Skeletal muscle tissue (tissue), 4 donors: ENCODE data around the gene TLR9. TPM values are rescaled to one million over a fixed set of nuclear protein-coding genes. Genes with fewer than 3 reads are reported as not detected.
A peak's percentile ranks its signal among the peaks of the same experiment; 100 is the strongest.

Experiments used
- H3K27ac ChIP-seq: one replicate; pipeline ENCODE4 v1.7.0; 2013; ENCODE audit warnings: mild to moderate bottlenecking, low read depth, low read length, inconsistent platforms
- H3K27me3 ChIP-seq, 3 donors: one replicate each; pipeline ENCODE4 v1.7.0; 2013; ENCODE audit warnings: low read length in 3 of 3; ENCODE audit not compliant: control insufficient read depth in 3 of 3, insufficient read depth in 3 of 3
- H3K36me3 ChIP-seq, 3 donors: one replicate each; pipeline ENCODE4 v1.7.0; 2013; ENCODE audit warnings: low read length in 3 of 3; ENCODE audit not compliant: control insufficient read depth in 3 of 3, insufficient read depth in 3 of 3
- H3K4me1 ChIP-seq, 3 donors: one replicate each; pipeline ENCODE4 v1.7.0; 2013; ENCODE audit warnings: low read length in 3 of 3, mild to moderate bottlenecking in 3 of 3; ENCODE audit not compliant: control insufficient read depth in 3 of 3, insufficient read depth in 3 of 3
- H3K4me3 ChIP-seq, 3 donors: one replicate each; pipeline ENCODE4 v1.7.0; 2013; ENCODE audit warnings: low read length in 3 of 3
- H3K9ac ChIP-seq, 3 donors: one replicate each; pipeline ENCODE4 v1.7.0; 2013; ENCODE audit warnings: low read length in 3 of 3, mild to moderate bottlenecking in 3 of 3, moderate library complexity in 2 of 3, low read depth in 1 of 3
- H3K9me3 ChIP-seq, 3 donors: one replicate each; pipeline ENCODE4 v1.7.0; 2013; ENCODE audit warnings: low read length in 3 of 3; ENCODE audit not compliant: control insufficient read depth in 3 of 3
- total RNA-seq: library from RNA; depleted of rRNA; stranded (reverse); fragments of >200 nt; gene quantifications from one replicate; pipeline ENCODE4 v1.2.3, GENCODE V29; 2014
- donor health status: Osteomylitis.

Gene TLR9
- total RNA-seq, 1 donor from 2014 or later, result not detected

- Histone ChIP-seq H3K9me3 (no peaks in the 10 kb centered on the region), H3K9ac (no peak overlapping the region), H3K27ac (no peak overlapping the region), H3K36me3 (peaks cover 80 to 91% (median 86%) of the 10 kb centered on the region in 3 donors), H3K27me3 (no peaks in the 10 kb centered on the region), H3K4me3 (no peak overlapping the region), H3K4me1 (no peaks in the 10 kb centered on the region)
Observed at GRCh38 chr3:52210037-52210436, 15.4 kb downstream of the TLR9 start.

GRCh38 chr3:52208556-52208955 is 16.9 kb downstream of the TLR9 start:
- H3K27ac ChIP-seq, result no peak overlapping the region
- no peaks in the 10 kb centered on the region for H3K27me3 ChIP-seq
- no peak overlapping the region for H3K4me3 ChIP-seq
- H3K4me1 ChIP-seq, result no peaks in the 10 kb centered on the region
- H3K9ac ChIP-seq, result no peak overlapping the region
- no peaks in the 10 kb centered on the region for H3K9me3 ChIP-seq
- peaks cover 74 to 91% (median 86%) of the 10 kb centered on the region in 3 donors for H3K36me3 ChIP-seq

- Histone ChIP-seq H3K9ac (no peak overlapping the region), H3K27me3 (no peaks in the 10 kb centered on the region), H3K4me1 (peaks cover 0 to 3% (median 3%) of the 10 kb centered on the region in 3 donors), H3K9me3 (no peaks in the 10 kb centered on the region), H3K27ac (no peak overlapping the region), H3K4me3 (no peak overlapping the region), H3K36me3 (peaks cover 60 to 86% (median 80%) of the 10 kb centered on the region in 3 donors)
Observed at GRCh38 chr3:52205727-52206372, 19.6 kb downstream of the TLR9 start.

- no peaks in the 10 kb centered on the region for H3K9me3 ChIP-seq
- H3K36me3 ChIP-seq, result peaks cover 48 to 73% (median 66%) of the 10 kb centered on the region in 3 donors
- no peaks in the 10 kb centered on the region for H3K27me3 ChIP-seq
- peaks cover under 1 to 4% (median 3%) of the 10 kb centered on the region in 3 donors for H3K4me1 ChIP-seq
- H3K9ac ChIP-seq, result no peak overlapping the region
- H3K27ac ChIP-seq, result no peak overlapping the region
- H3K4me3 ChIP-seq, result no peak overlapping the region
Observed at GRCh38 chr3:52204337-52205073, 20.9 kb downstream of the TLR9 start.

GRCh38 chr3:52203701-52204100 is 21.7 kb downstream of the TLR9 start:
- Histone ChIP-seq H3K4me1 (peaks cover 9 to 12% (median 11%) of the 10 kb centered on the region in 3 donors), H3K9me3 (no peaks in the 10 kb centered on the region), H3K4me3 (no peak overlapping the region), H3K27me3 (no peaks in the 10 kb centered on the region), H3K9ac (no peak overlapping the region), H3K36me3 (peaks cover 48 to 71% (median 66%) of the 10 kb centered on the region in 3 donors), H3K27ac (no peak overlapping the region)

- H3K9ac ChIP-seq, result no peak overlapping the region
- H3K36me3 ChIP-seq, result peaks cover 37 to 60% (median 55%) of the 10 kb centered on the region in 3 donors
- H3K27me3 ChIP-seq, result no peaks in the 10 kb centered on the region
- no peak overlapping the region for H3K4me3 ChIP-seq
- no peak overlapping the region for H3K27ac ChIP-seq
- peaks cover 14 to 18% (median 16%) of the 10 kb centered on the region in 3 donors for H3K4me1 ChIP-seq
- no peaks in the 10 kb centered on the region for H3K9me3 ChIP-seq
Observed at GRCh38 chr3:52202384-52203077, 22.9 kb downstream of the TLR9 start.

- peaks cover 24 to 28% (median 25%) of the 10 kb centered on the region in 3 donors for H3K4me1 ChIP-seq
- H3K36me3 ChIP-seq, result peaks cover 29 to 48% (median 48%) of the 10 kb centered on the region in 3 donors
Observed at GRCh38 chr3:52200981-52201679, 24.3 kb downstream of the TLR9 start.

GRCh38 chr3:52198643-52199608 is 26.5 kb downstream of the TLR9 start:
- peaks cover 17 to 26% (median 26%) of the 10 kb centered on the region in 3 donors for H3K36me3 ChIP-seq
- peak overlapping the region; percentile 83 to 94 (median 94) for H3K9ac ChIP-seq
- H3K4me3 ChIP-seq, result peak overlapping the region; percentile 84 to 89 (median 85)
- H3K27me3 ChIP-seq, result no peaks in the 10 kb centered on the region
- peak overlapping the region; percentile 82 for H3K27ac ChIP-seq
- H3K4me1 ChIP-seq, result peaks cover 24 to 30% (median 28%) of the 10 kb centered on the region in 3 donors
- H3K9me3 ChIP-seq, result no peaks in the 10 kb centered on the region

More at GRCh38 chr3:52200981-52201679, 24.3 kb downstream of the TLR9 start:
- H3K27ac ChIP-seq, result no peak overlapping the region
- no peak overlapping the region for H3K4me3 ChIP-seq
- no peak overlapping the region for H3K9ac ChIP-seq
- H3K9me3 ChIP-seq, result no peaks in the 10 kb centered on the region
- no peaks in the 10 kb centered on the region for H3K27me3 ChIP-seq
